IPS-NIHi11 (cell line): ENCODE data around the gene NAA15.
"Not testable (repeated sequence)": the region's sequence is repeated elsewhere in the genome, so short reads cannot be mapped to it uniquely, and the experiment has no call there.

Experiments
- DNase-seq: peaks from one replicate; pipeline ENCODE4 v3.0.0; 2012; ENCODE audit warnings: mixed read lengths, low spot score

NAA15 gene

DNA sequence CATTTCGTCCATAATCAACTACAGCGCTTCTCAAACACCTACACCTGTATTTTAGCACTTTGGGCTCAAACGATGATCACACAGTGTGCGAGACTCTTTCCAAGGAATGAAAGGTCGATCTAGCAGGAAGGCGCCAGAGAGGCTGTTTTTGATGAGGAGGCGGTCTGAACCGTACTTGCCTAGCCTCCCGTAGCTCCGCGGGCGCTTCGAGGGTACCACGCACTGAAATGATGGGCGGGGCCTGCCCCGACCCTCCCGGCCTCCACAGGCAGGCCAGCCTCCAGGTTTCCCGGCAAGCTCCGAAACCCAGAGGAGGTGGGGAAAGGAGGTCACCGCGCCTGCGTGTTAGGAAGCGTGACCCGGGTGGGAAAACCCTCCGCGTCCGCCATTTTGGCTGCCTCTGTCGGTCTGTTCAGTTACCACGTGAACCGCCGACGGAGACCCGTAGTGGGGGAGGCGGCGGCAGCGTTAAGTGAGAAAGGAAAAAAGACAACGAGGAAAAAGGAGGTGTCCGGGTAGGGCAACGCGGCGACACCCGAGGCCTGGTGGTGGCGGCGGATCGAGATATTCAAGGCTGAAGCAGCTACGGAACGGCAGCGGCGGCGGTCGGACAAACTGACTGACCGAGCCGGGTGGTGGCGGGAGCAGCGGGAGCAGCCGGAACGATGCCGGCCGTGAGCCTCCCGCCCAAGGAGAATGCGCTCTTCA lies at the start of gene NAA15:
NAA15 (plus strand) TSS at position 393 of the 708 bp plus-strand sequence; CDS start at position 666, 273 bp downstream.
- peak; percentile 94 for DNase-seq

DNA sequence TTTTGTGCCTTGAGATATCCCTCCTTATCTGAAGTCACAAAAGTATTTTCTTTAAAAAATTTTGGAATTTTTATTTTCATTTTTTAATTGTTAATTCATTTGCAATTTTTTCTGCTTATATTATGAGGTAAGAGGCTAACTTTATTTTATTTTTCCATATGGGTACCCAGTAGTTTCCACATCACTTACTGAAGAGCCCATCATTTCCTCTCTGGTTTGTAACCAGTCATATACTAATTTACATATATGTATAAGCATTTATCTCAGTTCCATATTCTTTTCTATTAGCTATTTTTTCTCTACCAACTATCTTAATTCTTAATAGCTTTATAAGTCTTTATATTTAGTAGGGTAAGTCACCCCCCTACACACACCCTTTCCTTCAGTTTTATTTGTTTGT lies 48.3 kb upstream of the NAA15 start:
- DNase-seq: no peak

DNA sequence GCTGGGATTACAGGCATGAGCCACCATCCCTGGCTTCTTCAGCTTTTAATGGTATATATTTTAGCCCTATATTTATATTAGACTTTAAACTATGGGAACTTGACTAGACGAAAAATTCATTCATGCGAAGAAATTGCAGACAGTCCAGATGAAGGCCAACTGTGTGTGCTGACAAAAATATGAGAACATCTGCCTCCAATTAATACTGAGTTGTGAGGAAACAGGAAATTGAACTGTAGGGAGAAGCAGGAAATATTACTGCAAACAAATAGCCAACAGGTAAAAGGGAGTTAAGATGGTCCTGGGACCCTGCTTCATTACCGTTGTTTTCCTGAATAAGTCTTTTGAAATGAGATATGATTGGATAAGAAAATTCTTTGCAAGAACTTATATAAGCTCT lies 47.6 kb upstream of the NAA15 start:
- no peak for DNase-seq

DNA sequence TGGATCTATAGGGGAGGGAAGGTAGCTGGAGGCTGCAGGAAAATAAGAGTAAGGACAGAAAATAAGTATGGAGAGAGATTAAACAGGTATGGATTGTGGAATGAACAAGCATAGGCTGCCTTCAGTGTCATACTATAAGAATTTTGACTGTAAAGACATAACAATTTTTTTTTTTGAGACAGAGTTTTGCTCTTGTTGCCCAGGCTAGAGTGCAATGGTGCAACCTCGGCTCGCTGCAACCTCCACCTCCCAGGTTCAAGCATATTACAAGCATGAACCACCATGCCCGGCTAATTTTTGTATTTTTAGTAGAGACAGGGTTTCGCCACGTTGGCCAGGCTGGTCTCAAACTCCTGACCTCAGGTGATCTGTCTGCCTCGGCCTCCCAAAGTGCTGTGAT lies 45.7 kb upstream of the NAA15 start:
- DNase-seq: not testable (repeated sequence)

DNA sequence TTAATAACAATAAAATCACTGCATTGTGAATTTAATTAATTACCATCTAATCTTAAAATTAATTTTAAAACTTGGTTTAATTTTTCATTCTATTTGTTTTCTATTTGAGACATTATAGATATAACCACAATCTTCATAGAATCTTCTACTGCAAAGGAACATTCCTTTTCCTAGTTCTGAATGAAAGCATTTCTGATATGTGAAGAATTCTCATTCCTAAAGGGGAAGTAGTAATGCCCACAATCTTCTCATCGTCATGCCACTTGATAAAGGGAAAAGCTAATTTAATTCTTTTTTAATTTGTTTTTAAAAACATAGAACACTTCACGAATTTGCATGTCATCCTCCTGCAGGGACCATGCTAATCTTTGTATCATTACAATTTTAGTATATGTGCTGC lies 45.0 kb upstream of the NAA15 start:
- no peak for DNase-seq

DNA sequence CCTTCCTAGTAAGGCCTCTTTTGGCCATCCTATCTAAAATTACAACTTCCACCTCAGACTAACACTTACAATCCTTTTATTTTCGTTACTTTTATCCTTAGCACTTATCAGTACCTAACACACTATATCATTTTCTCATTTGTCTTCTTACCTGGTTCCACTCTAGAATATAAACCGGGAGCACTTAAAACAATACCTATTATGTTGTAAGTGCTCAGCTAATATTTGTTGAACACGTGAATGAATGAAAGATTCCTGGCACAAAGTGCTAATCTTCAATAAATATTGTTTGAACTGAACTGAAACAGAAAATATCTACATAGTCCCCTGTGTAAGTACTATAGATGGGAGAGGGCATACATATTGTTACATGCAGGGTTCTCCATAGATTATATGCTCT lies 35.7 kb upstream of the NAA15 start:
- DNase-seq: no peak

DNA sequence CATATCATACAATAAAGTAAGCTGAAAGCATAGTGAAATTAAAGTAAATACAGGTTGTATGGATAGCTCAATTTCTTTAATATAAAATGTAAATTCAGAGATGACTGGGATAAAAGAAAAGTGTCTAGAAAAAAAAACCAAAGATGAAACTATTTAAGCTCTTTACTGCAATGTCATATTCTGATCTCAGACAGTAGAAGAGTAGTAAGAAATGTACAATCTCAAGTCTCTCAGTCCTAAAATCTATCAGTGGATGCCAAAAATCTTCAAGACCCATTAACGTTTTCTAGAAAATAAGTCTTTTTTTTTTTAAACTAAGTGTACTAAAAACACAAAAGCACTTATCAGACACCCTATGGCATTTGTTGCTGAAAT lies 35.1 kb upstream of the NAA15 start:
- no peak for DNase-seq

DNA sequence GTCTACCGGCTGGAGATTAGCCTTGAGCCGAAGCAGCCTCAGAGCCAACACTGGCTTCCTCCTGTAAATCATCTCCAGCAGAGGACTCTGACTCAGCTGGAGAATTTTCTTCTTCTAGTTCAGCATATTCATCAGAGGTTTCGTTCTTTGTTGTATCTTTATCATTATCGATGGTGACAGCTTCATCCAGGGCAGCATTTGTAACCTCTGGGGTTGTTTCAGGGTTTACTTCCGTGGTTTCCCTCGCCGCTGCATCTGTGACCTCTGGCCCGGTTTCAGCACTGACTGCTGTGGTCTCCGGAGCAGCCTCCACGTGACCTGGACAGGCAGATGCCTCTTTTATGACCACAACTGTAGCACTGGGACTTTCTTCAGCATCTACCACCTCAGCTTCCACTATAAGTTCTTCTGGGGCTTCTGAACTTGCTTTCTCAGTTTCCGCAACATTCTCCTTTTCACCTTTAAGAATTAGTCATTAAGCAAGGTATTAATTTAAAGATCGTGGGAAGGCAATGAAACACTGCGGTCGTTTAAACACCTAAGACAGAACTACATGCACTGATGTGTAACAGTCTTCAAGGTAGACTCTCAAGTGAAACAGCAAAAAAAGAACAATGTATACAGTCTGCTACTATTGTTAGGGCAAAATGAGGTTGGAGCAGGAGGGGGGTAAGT lies 34.6 kb upstream of the NAA15 start:
- DNase-seq: peak; percentile 50

DNA sequence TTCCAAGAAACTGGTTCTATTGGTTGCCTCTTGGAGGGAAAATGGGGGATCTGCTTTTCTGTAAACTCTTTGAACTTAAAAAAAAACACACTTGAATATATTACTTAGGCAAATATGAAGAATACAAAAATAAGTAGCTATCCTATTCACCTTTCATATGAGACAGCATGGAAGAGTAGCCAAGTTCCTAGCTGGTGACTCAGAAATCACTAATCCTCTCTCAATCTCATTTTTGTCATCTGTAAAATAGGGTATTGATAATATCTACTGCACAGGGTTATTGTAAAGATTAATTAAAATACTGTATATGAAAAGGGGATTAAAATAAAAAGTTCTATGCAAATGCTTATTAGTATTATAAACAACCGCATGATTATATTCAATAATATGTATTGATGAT lies 34.0 kb upstream of the NAA15 start:
- DNase-seq: no peak

DNA sequence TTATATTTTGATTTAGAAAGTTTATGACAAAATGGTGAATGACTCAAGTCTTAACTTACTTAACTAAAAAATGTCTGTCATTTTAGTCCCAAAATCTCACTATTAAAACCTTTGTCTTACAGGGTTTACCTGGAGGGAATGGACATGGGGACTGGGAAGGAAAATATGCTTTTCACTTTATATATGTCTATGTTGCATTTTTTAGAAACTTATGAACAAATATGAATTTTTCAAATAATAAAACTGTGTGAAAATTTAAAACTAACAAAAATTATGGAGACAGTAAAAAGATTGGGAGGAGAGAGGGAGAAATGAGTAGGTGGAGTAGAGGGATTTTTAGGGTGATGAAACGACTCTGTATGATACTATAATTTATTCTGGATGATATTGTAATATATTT lies 27.5 kb upstream of the NAA15 start:
- no peak for DNase-seq

DNA sequence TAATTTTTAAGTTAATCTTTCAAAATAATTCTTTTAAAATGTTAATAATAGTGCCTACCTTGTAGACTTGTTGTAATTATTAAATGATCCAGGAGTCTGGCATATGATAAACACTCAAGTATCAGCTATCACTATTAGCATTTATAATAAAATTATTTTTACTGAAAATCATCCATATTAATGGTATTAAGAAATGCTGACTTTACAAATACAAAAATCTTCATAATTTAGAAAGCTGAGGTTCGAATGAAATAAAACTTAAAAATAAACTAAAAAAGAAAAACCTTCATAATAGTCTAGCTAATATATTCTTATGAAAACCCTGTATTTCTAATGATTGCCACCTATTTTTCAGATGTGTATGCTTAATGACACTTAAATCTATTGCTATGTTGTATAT lies 26.5 kb upstream of the NAA15 start:
- DNase-seq: no peak

DNA sequence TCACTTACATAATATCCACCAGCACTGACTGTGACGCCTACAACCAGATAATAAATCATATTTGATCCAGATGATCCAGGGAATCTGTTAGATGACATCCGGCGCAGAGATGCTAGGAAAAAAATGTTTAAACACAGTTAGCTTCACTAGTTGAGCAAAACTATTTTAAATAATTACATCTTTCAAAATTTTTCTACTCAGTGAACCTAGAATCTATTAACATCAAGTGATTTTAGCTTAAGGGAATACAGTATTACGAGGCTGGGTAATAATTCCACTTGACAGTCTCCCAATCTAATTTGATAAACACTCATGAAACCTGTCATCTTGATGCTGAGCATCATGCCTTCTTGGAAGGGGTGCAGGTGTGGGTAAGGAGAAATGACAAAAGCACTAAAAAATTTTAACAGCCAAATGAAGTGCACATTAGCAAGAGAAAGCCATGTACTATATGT lies 26.0 kb upstream of the NAA15 start:
- no peak for DNase-seq

DNA sequence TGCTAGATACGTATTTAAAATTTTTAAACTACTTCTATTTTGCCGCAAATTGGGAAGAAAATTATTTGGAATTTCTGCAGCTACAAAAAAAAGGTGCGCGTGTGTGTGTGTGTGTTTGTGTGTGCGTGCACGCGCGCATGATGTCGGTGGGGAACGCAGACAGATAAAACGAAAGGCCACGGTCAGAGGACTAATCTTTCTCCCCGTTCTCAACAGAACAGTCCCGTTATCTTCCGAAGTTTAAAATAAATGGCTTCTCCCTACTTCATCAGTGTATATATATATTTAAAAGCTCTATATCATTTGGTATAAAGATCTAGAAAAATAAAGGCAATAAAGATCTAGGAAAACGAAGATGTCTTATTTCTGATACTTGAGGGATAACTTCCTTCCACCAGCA lies 22.8 kb upstream of the NAA15 start:
- no peak for DNase-seq

DNA sequence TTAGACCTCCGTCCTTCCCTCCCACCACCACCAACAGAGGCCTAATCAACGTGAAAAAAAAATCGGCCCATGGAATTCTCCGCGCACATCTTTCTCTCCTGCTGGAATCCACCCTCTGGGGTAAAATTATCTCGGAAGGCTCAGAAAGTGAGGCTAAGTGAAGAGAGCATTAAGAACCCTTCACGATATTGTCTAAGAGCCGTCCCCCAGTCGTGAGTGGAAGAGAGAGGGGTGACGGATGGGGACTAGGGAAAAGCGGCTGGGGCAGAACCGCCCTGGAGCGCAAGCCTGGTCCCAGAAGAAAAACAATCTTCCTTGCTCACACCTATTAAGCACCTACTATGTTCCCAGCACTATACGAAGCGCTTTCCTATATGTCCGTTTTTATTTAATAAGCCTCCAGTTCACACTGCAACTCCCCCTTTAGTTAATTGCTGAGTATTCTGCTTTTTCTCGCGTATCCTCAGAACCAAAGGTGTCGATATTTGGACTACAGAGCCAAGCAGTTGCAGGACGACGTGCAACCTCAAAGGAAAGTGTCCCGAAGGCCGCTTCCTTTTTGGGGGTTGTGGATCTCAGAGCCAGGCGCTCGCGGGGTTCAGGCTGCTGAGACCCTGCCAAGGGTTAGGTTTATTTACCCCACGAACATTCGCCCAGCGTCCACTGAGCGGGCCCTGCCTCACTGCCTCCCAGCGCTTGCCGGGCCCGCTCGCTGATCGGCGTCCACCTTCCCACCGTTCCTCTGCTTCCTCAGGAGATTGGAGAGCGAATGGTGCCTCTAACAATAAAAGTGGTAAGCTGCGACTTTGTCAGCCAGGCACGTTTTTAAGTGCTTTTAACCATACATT lies 22.2 kb upstream of the NAA15 start:
- no peak for DNase-seq

DNA sequence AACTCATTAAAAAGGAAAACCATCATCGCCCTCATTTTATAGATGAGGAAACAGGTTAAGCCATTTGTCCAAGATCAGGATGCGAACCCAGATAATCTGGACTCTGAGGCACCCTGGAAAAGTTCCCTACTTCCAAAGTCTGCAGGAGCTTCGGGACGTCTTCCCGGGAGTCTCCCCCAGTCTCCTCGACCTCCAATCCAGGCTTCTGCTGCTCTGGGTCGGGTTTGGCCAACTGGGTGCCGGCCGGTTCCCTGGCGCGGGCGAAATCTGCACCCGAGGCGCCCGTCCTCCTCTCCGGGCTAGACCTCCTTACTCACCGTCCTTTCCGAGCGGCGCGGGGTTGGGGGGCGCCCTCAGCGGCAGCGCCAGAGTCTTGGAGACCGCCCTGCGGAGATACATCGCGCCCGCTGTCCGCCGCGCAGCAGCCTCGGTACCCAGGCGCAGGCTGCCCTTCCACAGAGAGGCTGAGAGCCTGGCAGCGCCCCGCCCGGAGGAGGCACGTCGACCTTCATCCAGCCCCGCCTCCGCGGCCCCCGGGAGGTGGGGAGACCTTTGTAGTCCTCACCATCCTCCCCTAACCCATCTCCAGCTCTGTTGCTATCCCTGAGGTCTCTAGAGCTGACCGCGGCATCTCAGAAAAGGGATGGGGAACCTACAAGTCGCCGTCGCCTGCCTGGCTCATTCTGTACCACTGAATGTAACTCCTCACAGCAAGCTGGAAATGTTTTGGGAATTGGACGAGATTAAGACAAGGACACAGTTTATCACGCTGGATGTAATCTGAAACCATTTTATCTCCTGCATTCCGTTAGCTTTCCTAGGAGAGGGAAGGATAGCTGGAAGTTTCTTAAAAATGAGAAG lies 21.3 kb upstream of the NAA15 start, which contains the start of gene MGARP:
MGARP (minus strand) TSS at position 466 of the 861 bp plus-strand sequence; CDS start at position 399, 67 bp downstream.
- DNase-seq: peak; percentile 73

DNA sequence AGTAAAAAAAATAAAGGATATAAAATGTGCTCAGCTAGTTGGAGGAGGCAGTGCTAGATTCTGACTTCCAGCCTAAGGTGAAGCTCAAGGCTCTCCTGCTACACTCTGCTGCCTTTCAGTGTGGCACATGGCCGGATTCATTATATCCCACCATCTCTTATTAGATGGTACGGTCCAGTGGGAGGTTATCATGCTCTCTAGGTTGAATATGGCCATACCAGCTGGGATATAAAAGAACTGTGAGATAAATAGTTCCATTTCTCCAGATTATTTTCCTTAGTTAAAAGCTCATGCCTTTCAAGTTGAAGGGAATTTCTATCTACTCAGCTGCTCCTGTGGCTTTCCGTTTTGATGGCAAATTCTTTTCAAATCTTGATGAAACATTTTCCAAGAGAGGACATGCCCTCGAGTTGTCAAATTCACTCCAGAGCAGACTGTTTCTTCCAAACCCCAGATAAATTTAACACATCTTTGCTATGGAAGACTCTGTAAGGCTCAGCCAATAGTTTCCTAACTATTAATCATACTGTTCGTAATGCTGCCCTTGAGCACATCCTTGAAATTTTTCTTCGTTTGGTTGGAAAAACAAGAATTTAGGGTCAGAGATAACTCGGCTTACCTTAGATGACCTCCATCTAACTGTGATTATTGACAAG lies 19.1 kb upstream of the NAA15 start:
- DNase-seq: no peak

DNA sequence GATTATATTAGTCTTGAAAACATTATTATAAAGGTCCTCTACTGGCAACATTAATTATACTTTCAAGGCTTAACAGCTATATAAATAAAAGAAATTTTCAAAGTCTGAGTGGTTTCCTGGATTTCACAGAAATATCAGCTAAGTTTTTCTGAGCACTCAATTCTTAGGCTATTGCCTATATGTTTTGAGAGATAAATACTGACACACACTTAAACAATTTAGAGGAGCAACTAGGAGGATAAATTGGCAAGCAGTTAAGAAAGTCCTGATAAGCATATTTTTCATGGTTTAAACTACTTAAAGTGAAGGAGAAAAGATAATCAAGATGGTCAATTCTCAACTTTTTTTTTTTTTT lies 18.6 kb upstream of the NAA15 start:
- DNase-seq: no peak

DNA sequence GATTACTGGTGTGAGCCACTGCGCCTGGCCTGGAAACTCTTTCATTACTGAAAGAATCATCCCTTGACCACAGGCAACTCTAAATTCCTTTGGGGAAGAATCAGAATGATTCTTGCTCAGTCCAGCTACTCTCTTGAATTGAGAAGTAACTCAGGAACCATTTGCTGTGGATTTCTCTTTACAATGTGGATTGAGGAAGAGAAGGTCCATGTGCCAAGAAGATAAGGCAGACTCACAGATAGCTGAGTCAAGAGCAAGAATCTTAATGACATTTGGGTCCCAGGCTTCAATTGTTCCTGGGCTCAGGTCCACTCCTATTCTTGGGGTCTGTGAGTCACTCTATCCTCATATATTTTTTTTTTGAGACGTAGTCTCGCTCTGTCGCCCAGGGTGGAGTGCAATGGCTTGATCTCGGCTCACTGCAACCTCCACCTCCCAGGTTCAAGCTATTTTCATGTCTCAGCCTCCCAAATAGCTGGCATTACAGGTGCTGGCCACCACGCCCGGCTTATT lies 15.1 kb upstream of the NAA15 start:
- DNase-seq: no peak

DNA sequence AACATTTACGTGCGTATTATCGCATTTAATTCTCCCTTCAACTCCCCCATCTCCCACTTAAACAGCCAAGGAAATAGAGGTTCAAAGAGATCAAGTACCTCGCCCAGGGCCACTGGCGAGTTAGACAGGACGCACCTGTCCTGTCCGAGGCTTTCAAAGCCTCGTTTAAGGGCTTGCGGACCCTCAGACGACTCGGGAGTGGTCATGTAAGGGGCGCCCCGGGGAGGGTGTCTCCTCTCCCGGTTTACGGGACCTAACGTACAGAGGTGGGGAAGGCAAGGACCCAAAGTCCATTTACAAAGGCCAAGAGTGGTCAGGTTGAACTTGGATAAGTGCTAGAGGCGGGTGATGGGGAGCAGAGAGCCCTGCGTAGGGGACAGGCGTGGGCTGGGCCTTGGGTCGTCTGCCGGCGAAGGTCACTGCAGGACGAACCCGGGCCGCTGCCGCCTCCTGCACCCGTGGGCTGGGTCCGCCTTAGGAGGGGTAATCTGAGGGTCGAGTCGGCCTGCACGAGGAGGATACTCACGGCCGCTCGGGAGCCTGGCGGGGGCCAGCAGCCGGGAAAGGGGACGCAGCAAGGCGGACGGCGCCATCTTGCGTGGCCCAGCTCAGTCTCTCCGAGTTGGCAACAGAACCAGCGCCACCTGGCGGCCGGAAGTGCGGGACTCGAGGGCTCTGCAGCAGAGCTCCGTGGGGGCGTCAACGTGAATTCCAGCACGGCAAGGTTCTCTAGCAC lies 5.9 kb upstream of the NAA15 start:
- peak; percentile 92 for DNase-seq

DNA sequence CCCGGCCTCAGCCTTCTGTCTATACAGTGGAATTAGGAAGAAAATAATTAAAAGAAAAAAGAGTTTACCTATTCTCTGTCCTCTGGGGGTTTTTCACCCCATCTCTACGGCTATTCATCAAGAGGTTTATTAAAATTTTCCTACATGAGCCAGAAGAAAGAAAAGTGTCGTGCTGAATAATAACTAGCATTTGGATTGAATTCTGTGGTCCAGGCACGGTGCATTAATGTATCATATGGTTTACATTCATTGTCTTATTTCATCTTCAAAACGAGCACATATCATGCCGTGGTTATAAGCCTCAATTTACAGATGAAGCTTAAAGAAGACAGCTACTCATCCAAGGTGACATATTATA lies 5.4 kb upstream of the NAA15 start:
- no peak for DNase-seq

DNA sequence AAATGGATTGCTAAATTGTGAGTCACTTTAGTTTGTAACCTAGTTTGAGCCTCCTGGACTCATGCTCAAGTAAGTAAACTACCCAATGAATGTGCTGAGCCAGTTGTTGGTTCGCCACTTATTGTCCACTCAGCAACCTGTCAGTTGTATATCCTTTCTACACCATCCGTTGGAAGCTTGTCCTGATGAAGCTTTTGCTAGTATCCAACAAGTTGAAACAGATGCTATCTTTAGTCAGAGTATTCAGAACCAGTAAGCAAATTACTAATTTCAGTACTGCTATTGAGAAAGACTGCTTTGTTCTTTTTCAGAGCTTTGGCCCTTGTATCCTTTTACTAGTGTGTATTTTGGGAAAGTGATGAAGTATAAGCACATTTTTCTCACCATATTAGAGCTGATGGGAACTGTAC lies 4.3 kb upstream of the NAA15 start:
- no peak for DNase-seq
